H1 (cell line): Measurements from ENCODE around the gene AGAP3. TPM values are rescaled to one million over a fixed set of nuclear protein-coding genes. Genes with fewer than 3 reads are reported as not detected.

Source experiments
- CBX5 ChIP-seq: fragments of 300-800, 300-1000 bp; sonication (generic); IDR thresholded peaks from 2 replicates; pipeline ENCODE4 v1.7.1; 2016; ENCODE audit warnings: antibody characterized with exemption, low read length, low read depth
- CBX8 ChIP-seq: fragments of 300-800, 300-1000 bp; sonication (generic); IDR thresholded peaks from 2 replicates; pipeline ENCODE4 v1.7.1; 2016; ENCODE audit warnings: low read depth, low read length, borderline replicate concordance
- CREB1 ChIP-seq: IDR thresholded peaks from 2 replicates; pipeline ENCODE4 v1.6.1; 2012; ENCODE audit warnings: inconsistent platforms
- EZH2 ChIP-seq: fragments of 200-600 bp; sonication (generic); IDR thresholded peaks from 2 replicates; pipeline ENCODE4 v1.7.1; 2012; ENCODE audit warnings: low read depth, mild to moderate bottlenecking, moderate library complexity, low read length, inconsistent platforms; ENCODE audit not compliant: severe bottlenecking
- KDM4A ChIP-seq: IDR thresholded peaks from one replicate; pipeline ENCODE4 v1.7.1; 2012; ENCODE audit warnings: low read depth, mild to moderate bottlenecking, moderate library complexity, low read length, inconsistent platforms; ENCODE audit not compliant: severe bottlenecking
- NRF1 ChIP-seq: IDR thresholded peaks from 2 replicates; pipeline ENCODE4 v1.6.1; 2011; ENCODE audit warnings: mild to moderate bottlenecking, low read depth, low read length, improper control_type of control experiment
- SIN3A ChIP-seq, 2 experiments: IDR thresholded peaks in 1 of 2; conservative IDR thresholded peaks in 1 of 2; 2 replicates each; pipeline ENCODE4 v1.6.1; 2011 to 2012; ENCODE audit warnings: low read length in 2 of 2, improper control_type of control experiment in 1 of 2, low read depth in 1 of 2, mild to moderate bottlenecking in 1 of 2
- SUZ12 ChIP-seq: fragments of 200-600 bp; sonication (generic); IDR thresholded peaks from 2 replicates; pipeline ENCODE4 v1.6.1; 2012; ENCODE audit warnings: mild to moderate bottlenecking, inconsistent platforms, low read length, moderate library complexity, mixed read lengths
- TEAD4 ChIP-seq: IDR thresholded peaks from 2 replicates; pipeline ENCODE4 v1.6.1; 2012; ENCODE audit warnings: low read depth, low read length, inconsistent platforms, mixed read lengths
- USF2 ChIP-seq: IDR thresholded peaks from 2 replicates; pipeline ENCODE4 v1.6.1; 2011; ENCODE audit warnings: low read length, improper control_type of control experiment
- YY1 ChIP-seq: IDR thresholded peaks from 2 replicates; pipeline ENCODE4 v1.6.1; 2011; ENCODE audit warnings: low read depth, mild to moderate bottlenecking, low read length
- polyA plus RNA-seq, 7 experiments: library from polyadenylated mRNA; depleted of rRNA in 3 of 7; stranded (reverse) in 5 of 7; unstranded in 2 of 7; fragments of >200 nt in 5 of 7; fragments of 200-250 nt in 2 of 7; gene quantifications; 1 replicate in 5 of 7; 2 replicates in 1 of 7; 4 replicates in 1 of 7; pipeline versions ENCODE4 v1.2.1 to v1.2.3, GENCODE V29; 2011 to 2013; ENCODE audit warnings: missing spikeins in 2 of 7, mixed read lengths in 2 of 7
- total RNA-seq: library from RNA; stranded (reverse); fragmentation: NEBNext Ultra II Directional; extraction: Animal tissue kit (Norgen Biotek cat#: 25700); gene quantifications from 2 replicates; pipeline ENCODE4 v1.2.1, GENCODE V29; 2021

Gene AGAP3
- total and polyA plus RNA-seq, 2 of the 8 experiments (the other 6 are each of a cell fraction or from before 2014, with no cell fraction given) = 66.4 to 120 TPM

DNA sequence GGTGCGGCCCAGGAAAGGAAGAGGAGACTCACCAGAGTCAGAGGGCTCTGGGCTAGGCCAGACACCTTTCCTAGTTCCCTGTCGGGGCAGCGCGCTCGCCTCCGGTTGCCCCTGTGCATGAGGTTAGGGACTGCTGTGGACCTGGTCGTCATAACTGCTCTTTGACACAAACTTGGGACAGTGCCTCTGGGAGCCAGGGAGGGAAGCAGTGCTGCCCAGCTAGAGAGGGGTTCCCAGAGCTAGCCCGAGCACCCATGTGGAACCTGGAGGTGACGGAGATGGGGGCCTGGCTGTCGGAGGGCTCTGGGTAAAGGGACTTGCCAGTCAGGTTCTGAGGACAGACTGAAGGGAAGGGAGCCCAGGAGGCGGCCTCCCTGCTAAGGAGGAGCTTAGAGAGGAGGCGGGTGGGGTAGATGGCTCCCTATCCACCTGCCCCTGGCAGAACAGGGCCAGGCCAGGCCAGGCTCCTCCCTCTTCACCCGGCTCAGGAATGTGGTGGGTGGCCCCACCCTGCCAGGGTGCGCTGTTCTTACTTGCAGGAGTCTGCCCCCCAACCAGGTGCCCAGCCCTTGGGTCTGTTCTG lies 29.7 kb downstream of the AGAP3 start (continued):
- TF ChIP-seq CREB1 (0 out of 2 replicates have a peak, but pooled peaks have one; percentile 8), SUZ12 (0 out of 2 replicates have a peak, but pooled peaks have one; percentile 16), TEAD4 (no peak), CBX8 (no peak), NRF1 (no peak), USF2 (no peak), YY1 (no peak), CBX5 (no peak), KDM4A (no peak), SIN3A (conservative IDR thresholded peaks at IDR 0.05 in 1 of 2, IDR thresholded peaks at IDR 0.05 in 1 of 2; ENCODE audit: low read depth in 1 of 2, low read length in 2 of 2) (no peak), EZH2 (no peak)
